DND-41 (cell line): Measurements from ENCODE around the gene SCNN1A.

Experiments
- ATAC-seq: fragments of 200-7000 bp; cut with Tn5 transposase; 3 replicates; pipeline ENCODE4 v1.9.1; 2021; ENCODE audit warnings: low read depth; ENCODE audit not compliant: insufficient read depth
- DNase-seq: peaks from one replicate; pipeline ENCODE4 v3.0.0-alpha.2; 2020
- H2AFZ ChIP-seq: 2 replicates; pipeline ENCODE4 v1.6.0; 2012; ENCODE audit warnings: low read depth, low read length
- H3K27ac ChIP-seq: 2 replicates; pipeline ENCODE4 v1.5.1; 2012; ENCODE audit warnings: low read length, inconsistent platforms
- H3K27me3 ChIP-seq: fragments of 200-600 bp; sonication (generic); 2 replicates; pipeline ENCODE4 v1.6.0; 2012; ENCODE audit warnings: low read length, mild to moderate bottlenecking, inconsistent platforms; ENCODE audit not compliant: insufficient read depth, poor library complexity
- H3K36me3 ChIP-seq: 2 replicates; pipeline ENCODE4 v1.5.1; 2012; ENCODE audit warnings: low read length, inconsistent platforms; ENCODE audit not compliant: insufficient read depth
- H3K4me1 ChIP-seq: 2 replicates; pipeline ENCODE4 v1.5.1; 2012; ENCODE audit warnings: mild to moderate bottlenecking, low read length; ENCODE audit not compliant: insufficient read depth
- H3K4me2 ChIP-seq: 2 replicates; pipeline ENCODE4 v1.6.0; 2012; ENCODE audit warnings: mild to moderate bottlenecking, moderate library complexity, low read length, inconsistent platforms; ENCODE audit not compliant: insufficient read depth
- H3K4me3 ChIP-seq, 2 experiments: fragments of 200-600 bp in 1 of 2; shearing (Covaris generic) in 1 of 2; 2 replicates each; pipeline ENCODE4 v1.5.1; 2012 to 2016; ENCODE audit warnings: inconsistent platforms in 2 of 2, low read length in 2 of 2, mild to moderate bottlenecking in 2 of 2, low read depth in 1 of 2, moderate library complexity in 1 of 2
- H3K79me2 ChIP-seq: 2 replicates; pipeline ENCODE4 v1.6.0; 2012; ENCODE audit warnings: low read length, inconsistent platforms; ENCODE audit not compliant: insufficient read depth
- H3K9ac ChIP-seq: 2 replicates; pipeline ENCODE4 v1.6.0; 2012; ENCODE audit warnings: low read depth, mild to moderate bottlenecking, inconsistent platforms, low read length, moderate library complexity
- H3K9me3 ChIP-seq: 2 replicates; pipeline ENCODE4 v1.5.1; 2012; ENCODE audit warnings: low read length, moderate library complexity, mild to moderate bottlenecking, inconsistent platforms; ENCODE audit not compliant: insufficient read depth, severe bottlenecking
- H4K20me1 ChIP-seq: 2 replicates; pipeline ENCODE4 v1.6.0; 2012; ENCODE audit warnings: low read length; ENCODE audit not compliant: insufficient read depth
- CTCF ChIP-seq: IDR thresholded peaks from 2 replicates; pipeline ENCODE4 v1.5.1; 2012; ENCODE audit warnings: borderline replicate concordance, low read length, moderate library complexity, mild to moderate bottlenecking; ENCODE audit not compliant: poor library complexity, severe bottlenecking; ENCODE audit errors: extremely low read depth
- EZH2 ChIP-seq: IDR thresholded peaks from 3 replicates; pipeline ENCODE4 v1.6.1; 2012; ENCODE audit warnings: borderline replicate concordance, low read depth, mild to moderate bottlenecking, moderate library complexity, low read length, inconsistent platforms; ENCODE audit not compliant: severe bottlenecking

SCNN1A gene

DNA sequence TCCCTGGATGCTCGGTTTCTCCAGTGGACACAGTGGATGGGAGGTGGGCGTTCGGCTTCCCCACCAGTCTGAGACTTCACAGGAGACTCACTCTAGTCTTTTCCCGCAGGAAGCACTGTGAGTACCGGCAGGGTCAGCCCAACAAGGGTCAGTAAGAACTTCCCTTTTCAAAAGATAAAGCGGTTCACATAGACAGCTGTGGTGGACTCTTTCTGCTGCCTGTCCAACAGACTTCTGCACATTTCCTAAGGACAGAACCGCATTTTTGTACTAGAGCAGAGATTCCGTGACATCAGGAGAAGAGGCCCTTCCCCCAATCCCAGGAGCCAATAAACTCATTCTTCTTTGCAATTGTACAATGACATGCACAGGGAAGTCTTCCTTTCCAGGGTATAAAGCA, 19.0 kb upstream of the SCNN1A start:
- DNase-seq (no peak), ATAC-seq (no peak)
- Histone ChIP-seq H2AFZ (no peak overlapping the region), H3K4me3 (no peak overlapping the region), H3K4me1 (no peaks in the 10 kb centered on the region), H3K4me2 (no peak overlapping the region), H3K79me2 (no peaks in the 10 kb centered on the region), H3K27me3 (no peaks in the 10 kb centered on the region), H3K36me3 (no peaks in the 10 kb centered on the region), H4K20me1 (no peaks in the 10 kb centered on the region), H3K9me3 (no peaks in the 10 kb centered on the region), H3K9ac (no peak overlapping the region), H3K27ac (no peak overlapping the region)
- TF ChIP-seq EZH2 (no peak), CTCF (no peak)

DNA sequence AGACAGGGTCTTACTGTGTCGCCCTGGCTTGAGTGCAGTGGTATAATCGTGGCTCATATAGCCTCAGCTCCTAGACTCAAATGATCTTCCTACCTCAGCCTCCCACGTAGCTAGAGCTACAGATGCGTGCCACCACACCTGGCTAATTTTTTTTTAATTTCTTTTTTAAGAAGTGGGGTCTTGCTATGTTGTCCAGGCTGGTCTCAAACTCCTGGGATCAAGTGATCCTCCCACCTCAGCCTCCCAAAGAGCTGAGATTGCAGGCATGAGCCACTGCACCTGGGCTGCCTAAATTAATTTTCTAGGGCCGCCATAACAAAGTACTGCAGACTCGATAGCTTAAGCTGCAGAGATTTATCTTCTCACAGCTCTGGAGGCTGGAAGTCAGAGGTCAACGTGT, 17.7 kb upstream of the SCNN1A start:
- TF ChIP-seq EZH2 (no peak), CTCF (no peak)
- H3K9ac ChIP-seq = no peak overlapping the region
- DNase-seq = no peak
- no peaks in the 10 kb centered on the region for H4K20me1 ChIP-seq
- H2AFZ ChIP-seq = no peak overlapping the region
- no peaks in the 10 kb centered on the region for H3K4me1 ChIP-seq
- H3K79me2 ChIP-seq = no peaks in the 10 kb centered on the region
- ATAC-seq = no peak
- no peak overlapping the region for H3K4me3 ChIP-seq
- no peaks in the 10 kb centered on the region for H3K36me3 ChIP-seq
- H3K4me2 ChIP-seq = no peak overlapping the region
- H3K9me3 ChIP-seq = no peaks in the 10 kb centered on the region
- H3K27ac ChIP-seq = no peak overlapping the region
- H3K27me3 ChIP-seq = peaks cover 3% of the 10 kb centered on the region

- no peak overlapping the region for H2AFZ ChIP-seq
- H4K20me1 ChIP-seq = no peaks in the 10 kb centered on the region
- DNase-seq (no peak), ATAC-seq (no peak)
- H3K9me3 ChIP-seq = no peaks in the 10 kb centered on the region
- H3K36me3 ChIP-seq = no peaks in the 10 kb centered on the region
- H3K4me2 ChIP-seq = no peak overlapping the region
- no peak overlapping the region for H3K4me3 ChIP-seq
- no peak overlapping the region for H3K27ac ChIP-seq
- H3K27me3 ChIP-seq = peaks cover 9% of the 10 kb centered on the region
- no peak overlapping the region for H3K9ac ChIP-seq
- no peaks in the 10 kb centered on the region for H3K4me1 ChIP-seq
- no peak for TF ChIP-seq CTCF
- no peak for TF ChIP-seq EZH2
- H3K79me2 ChIP-seq = no peaks in the 10 kb centered on the region
These were observed 17.1 kb upstream of the SCNN1A start for GRCh38 chr12:6392504-6392903.

DNA sequence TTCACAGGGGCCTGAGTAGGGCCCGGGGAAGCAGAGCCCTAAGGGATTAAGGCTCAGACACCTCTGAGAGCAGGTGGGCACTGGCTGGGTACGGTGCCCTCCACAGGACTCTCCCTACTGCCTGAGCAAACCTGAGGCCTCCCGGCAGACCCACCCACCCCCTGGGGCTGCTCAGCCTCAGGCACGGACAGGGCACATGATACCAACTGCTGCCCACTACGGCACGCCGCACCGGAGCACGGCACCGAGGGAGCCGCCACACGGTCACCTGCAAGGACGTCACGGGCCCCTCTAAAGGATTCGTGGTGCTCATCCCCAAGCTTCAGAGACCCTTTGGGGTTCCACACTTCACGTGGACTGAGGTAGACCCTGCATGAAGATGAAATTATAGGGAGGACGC, 15.7 kb upstream of the SCNN1A start:
- Histone ChIP-seq H3K4me2 (no peak overlapping the region), H2AFZ (no peak overlapping the region), H3K4me1 (no peaks in the 10 kb centered on the region), H3K36me3 (no peaks in the 10 kb centered on the region), H3K27me3 (peaks cover 11% of the 10 kb centered on the region), H3K9ac (no peak overlapping the region), H3K4me3 (no peak overlapping the region), H4K20me1 (no peaks in the 10 kb centered on the region), H3K9me3 (no peaks in the 10 kb centered on the region), H3K27ac (no peak overlapping the region), H3K79me2 (no peaks in the 10 kb centered on the region)
- ATAC-seq = no peak
- DNase-seq = no peak
- TF ChIP-seq CTCF (no peak), EZH2 (no peak)
